ENCODE results near the gene RIMS4. TPM values are rescaled to one million over a fixed set of nuclear protein-coding genes. Genes with fewer than 3 reads are reported as not detected.

Gene RIMS4
- total and polyA plus RNA-seq, 2 of the 13 experiments (the other 11 are each of a cell fraction or from before 2014, with no cell fraction given): 0.01 to 0.07 TPM

- TF ChIP-seq, protein P1, sequence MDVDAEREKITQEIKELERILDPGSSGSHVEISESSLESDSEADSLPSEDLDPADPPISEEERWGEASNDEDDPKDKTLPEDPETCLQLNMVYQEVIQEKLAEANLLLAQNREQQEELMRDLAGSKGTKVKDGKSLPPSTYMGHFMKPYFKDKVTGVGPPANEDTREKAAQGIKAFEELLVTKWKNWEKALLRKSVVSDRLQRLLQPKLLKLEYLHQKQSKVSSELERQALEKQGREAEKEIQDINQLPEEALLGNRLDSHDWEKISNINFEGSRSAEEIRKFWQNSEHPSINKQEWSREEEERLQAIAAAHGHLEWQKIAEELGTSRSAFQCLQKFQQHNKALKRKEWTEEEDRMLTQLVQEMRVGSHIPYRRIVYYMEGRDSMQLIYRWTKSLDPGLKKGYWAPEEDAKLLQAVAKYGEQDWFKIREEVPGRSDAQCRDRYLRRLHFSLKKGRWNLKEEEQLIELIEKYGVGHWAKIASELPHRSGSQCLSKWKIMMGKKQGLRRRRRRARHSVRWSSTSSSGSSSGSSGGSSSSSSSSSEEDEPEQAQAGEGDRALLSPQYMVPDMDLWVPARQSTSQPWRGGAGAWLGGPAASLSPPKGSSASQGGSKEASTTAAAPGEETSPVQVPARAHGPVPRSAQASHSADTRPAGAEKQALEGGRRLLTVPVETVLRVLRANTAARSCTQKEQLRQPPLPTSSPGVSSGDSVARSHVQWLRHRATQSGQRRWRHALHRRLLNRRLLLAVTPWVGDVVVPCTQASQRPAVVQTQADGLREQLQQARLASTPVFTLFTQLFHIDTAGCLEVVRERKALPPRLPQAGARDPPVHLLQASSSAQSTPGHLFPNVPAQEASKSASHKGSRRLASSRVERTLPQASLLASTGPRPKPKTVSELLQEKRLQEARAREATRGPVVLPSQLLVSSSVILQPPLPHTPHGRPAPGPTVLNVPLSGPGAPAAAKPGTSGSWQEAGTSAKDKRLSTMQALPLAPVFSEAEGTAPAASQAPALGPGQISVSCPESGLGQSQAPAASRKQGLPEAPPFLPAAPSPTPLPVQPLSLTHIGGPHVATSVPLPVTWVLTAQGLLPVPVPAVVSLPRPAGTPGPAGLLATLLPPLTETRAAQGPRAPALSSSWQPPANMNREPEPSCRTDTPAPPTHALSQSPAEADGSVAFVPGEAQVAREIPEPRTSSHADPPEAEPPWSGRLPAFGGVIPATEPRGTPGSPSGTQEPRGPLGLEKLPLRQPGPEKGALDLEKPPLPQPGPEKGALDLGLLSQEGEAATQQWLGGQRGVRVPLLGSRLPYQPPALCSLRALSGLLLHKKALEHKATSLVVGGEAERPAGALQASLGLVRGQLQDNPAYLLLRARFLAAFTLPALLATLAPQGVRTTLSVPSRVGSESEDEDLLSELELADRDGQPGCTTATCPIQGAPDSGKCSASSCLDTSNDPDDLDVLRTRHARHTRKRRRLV (CRISPR knock-in tag; IDR thresholded peaks at IDR 0.05): no peak
- no peak for TF ChIP-seq RFXANK (CRISPR knock-in tag; IDR thresholded peaks at IDR 0.05)
- TF ChIP-seq HES4 (CRISPR knock-in tag; IDR thresholded peaks at IDR 0.05; ENCODE audit: borderline replicate concordance): 0 out of 2 replicates have a peak, but pooled peaks have one; percentile 40
- no peak for TF ChIP-seq CREB1 (IDR thresholded peaks at IDR 0.05)
- no peak for TF ChIP-seq CREB1 (CRISPR knock-in tag; IDR thresholded peaks at IDR 0.05)
- no peak for TF ChIP-seq RFX1 (IDR thresholded peaks at IDR 0.05)
- TF ChIP-seq ZNF281 (CRISPR knock-in tag; IDR thresholded peaks at IDR 0.05; ENCODE audit: borderline replicate concordance): no peak
- TF ChIP-seq ZNF496 (CRISPR knock-in tag; IDR thresholded peaks at IDR 0.05; ENCODE audit: insufficient replicate concordance): no peak
- no peak; the same call in 1 of the 2 replicates for TF ChIP-seq ZBTB4 (CRISPR knock-in tag; IDR thresholded peaks at IDR 0.05; ENCODE audit: borderline replicate concordance)
- no peak for TF ChIP-seq NR3C1 (CRISPR knock-in tag; IDR thresholded peaks at IDR 0.05)
- no peak for TF ChIP-seq GABPA (IDR thresholded peaks at IDR 0.05; ENCODE audit: low read depth, low read length)
- no peak for TF ChIP-seq GABPA (CRISPR knock-in tag; IDR thresholded peaks at IDR 0.05; ENCODE audit: low read depth)
- TF ChIP-seq ZBTB39 (CRISPR knock-in tag; IDR thresholded peaks at IDR 0.05): no peak
These were observed 64.6 kb downstream of the RIMS4 start, which contains the start of gene KCNK15 (continued) for GRCh38 chr20:44745598-44746366.
